Panc1 (cell line): ENCODE measurements around the gene PLCD3.

Source experiments
- CTCF ChIP-seq: fragments of 450-650 bp; IDR thresholded peaks from 2 replicates; pipeline ENCODE4 v1.5.1; 2017; ENCODE audit warnings: mild to moderate bottlenecking
- SIN3A ChIP-seq: IDR thresholded peaks from 2 replicates; pipeline ENCODE4 v1.6.1; 2012; ENCODE audit warnings: low read depth, mild to moderate bottlenecking, low read length, moderate library complexity, borderline replicate concordance; ENCODE audit not compliant: insufficient read depth

- no peak for TF ChIP-seq CTCF
- TF ChIP-seq SIN3A, result no peak
Measured at GRCh38 chr17:45091778-45092425, 40.4 kb downstream of the PLCD3 start.
